GM21576 (cell line): ENCODE results near the gene CENPW.

Experiments
- ATAC-seq: cut with Tn5 transposase; IDR thresholded peaks from one replicate; pipeline ENCODE4 v1.9.1; 2021; ENCODE audit warnings: mild to moderate bottlenecking, moderate library complexity; ENCODE audit not compliant: unreplicated experiment

Gene CENPW

DNA sequence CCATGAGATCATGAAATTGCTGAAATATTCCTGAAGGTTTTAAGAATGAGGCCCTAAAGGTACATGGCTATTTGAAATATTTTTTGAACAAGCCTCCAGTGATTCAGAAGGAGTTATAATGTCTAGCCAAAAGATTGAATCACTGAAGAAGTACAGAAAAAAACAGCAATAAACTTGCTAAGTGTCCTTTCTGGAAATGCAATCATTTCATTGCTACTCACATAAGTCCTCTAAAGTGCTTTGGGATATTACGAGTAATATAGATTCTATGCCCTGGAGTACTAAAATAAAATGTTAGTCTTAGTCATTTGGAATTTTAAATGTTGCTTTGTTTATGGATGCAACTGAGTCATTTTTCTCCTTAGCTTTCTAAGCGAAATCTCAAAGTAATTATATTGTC, 32.7 kb downstream of the CENPW start:
- no peak for ATAC-seq

DNA sequence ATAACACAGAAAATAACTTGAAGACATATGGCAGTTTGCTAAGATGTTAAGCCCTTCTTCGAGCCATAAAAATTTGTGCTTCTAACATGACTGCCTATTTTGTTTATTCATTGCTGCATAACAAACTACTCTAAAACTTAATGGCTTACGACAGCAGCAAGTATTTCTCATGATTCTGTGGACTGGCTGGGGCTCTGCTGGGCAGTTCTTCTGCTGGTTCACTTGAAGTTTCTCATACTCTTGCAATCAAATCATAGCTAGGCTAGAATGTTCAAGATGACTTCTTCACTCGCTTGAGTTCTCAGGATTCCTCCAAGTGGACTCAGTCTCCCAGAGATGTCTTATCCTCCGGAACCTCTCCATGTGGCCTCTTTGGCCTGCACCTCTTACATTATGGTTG, 33.4 kb downstream of the CENPW start:
- ATAC-seq = no peak

GRCh38 chr6:126374372-126374771, 34.5 kb downstream of the CENPW start:
- no peak for ATAC-seq

- ATAC-seq = no peak
Observed at GRCh38 chr6:126376682-126377081, 36.8 kb downstream of the CENPW start.

GRCh38 chr6:126377594-126378153, 37.8 kb downstream of the CENPW start:
- ATAC-seq = no peak

DNA sequence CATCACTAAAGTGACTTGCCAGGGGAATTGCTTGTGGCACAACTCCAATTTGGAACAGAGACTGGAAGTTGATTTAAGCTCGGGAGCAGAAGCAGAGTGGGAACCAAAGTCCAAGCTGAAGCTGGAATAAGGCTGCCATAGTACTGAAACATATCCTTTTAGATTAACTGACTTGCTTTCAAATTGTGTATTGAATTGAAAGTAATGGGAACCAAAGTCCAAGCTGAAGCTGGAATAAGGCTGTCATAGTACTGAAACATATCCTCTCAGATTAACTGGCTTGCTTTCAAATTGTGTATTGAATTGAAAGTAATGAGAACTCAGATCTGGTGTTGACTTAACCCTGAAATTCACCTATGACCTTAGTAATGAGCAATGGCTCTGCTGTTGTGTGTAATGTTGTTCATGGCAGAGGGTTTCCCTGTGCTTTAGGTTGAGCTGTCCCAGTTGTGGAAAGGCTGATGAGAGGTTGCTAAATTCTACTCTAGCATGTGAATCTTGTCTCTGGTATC, 40.2 kb downstream of the CENPW start:
- ATAC-seq = no peak

GRCh38 chr6:126381498-126381897, 41.6 kb downstream of the CENPW start:
- ATAC-seq = no peak

DNA sequence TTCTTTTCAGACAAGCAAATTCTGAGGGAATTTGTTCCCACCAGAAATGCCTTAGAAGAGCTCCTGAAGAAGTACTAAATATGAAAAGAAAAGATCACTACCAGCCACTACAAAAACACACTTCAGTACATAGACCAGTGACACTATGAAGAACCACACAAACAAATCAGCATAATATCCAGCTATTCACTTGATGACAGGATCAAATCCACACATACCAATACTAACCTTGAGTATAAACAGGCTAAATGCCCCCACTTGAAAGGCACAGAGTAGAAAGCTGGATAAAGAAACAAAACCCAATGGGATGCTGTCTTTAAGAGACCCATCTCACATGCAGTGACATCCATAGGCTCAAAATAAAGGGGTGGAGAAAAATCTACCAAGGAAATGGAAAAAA, 43.3 kb downstream of the CENPW start:
- no peak for ATAC-seq

GRCh38 chr6:126385536-126385935, 45.6 kb downstream of the CENPW start:
- ATAC-seq = no peak

DNA sequence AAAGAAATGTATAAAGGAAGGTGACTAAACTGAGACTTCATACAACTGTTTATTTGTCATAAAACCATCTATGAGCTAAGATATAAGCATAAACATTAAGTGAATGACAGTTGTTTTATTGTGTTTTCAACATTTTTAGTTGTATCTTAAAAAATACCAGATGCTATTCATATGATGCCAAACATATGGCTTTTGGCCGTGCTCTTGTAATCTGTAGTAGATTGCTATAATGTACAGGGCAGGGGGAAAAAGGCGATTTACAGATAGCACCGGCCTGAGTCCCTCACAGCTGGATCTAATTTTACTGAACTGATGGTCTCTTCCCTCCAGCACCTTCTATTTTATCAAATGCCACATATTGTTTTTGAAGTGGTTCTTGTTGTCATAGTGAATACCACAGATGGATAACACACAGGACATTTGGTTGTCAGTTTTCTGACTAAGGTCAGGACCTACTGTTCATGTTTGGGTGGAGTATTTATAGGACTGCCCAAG, 48.2 kb downstream of the CENPW start:
- no peak for ATAC-seq

DNA sequence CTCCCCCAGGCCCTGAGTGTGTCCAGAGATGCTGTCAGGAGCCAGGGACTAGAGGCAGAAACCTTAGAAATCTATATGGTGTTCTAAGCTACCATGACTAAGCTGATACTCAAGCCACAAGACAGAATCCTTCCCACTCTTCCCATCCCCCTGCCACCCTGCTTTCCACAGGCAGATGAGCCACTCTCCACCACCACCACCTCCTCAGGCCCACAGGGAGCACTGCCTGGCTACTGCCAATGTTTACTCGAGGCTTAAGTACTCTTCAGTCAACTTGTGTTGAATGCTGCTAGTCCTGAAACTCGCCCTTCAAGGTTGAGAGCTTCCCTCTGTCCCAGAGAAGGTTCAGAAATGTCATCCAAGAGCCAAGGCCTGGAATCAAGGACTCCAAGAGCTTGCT, 56.2 kb downstream of the CENPW start:
- no peak for ATAC-seq
